GM03348 (cell line): Measurements from ENCODE around the gene CFAP299.
"Not testable (repeated sequence)": the region's sequence is repeated elsewhere in the genome, so short reads cannot be mapped to it uniquely, and the experiment has no call there.

Source experiments
- DNase-seq: peaks from one replicate; pipeline ENCODE4 v3.0.0; 2012; ENCODE audit warnings: low spot score

Gene CFAP299

DNA sequence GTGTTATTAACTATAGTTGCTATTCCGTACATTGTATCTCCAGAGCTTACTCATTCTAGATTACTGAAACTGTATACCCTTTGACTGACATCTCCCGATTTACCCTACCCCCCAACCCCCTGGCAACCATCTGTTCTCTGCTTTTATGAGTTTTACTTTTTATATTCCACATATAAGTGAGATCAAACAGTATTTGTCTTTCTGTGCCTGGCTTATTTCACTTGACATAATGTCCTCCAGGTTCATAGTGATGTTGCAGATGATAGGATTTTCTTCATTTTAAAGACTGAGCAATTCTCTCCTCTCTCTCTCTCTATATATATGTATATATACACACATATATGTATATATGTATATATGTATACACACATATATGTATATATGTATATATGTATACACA lies 54.6 kb downstream of the CFAP299 start:
- no peak for DNase-seq

DNA sequence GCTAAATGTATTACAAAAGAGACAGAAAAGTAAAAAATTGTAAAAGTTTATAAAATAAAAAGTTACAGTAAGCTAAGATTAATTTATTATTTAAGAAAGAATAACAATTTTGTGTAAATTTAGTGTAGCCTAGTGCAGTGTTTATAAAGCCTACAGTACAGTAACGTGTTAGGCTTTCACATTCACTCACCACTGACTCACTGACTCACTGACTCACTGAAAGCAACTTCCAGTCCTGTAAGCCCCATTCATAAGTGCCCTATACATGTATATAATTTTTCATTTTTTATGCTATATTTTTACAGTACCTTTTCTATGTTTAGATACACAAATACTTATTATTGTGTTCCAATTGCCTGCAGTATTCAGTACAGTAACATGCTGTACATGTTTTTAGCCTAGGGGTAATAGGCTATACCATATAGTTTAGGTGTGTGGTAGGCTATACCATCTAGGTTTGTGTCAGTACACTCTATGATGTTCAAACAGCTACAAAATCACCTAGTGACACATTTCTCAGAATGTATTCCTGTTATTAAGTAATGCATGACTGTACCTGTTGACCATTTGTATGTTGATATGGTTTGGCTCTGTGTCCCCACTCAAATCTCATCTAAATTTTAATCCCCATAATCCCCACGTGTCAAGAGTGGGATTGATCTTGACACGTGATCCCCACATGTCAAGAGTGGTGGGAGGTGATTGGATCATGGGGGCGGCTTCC lies 57.9 kb downstream of the CFAP299 start:
- DNase-seq: no peak

DNA sequence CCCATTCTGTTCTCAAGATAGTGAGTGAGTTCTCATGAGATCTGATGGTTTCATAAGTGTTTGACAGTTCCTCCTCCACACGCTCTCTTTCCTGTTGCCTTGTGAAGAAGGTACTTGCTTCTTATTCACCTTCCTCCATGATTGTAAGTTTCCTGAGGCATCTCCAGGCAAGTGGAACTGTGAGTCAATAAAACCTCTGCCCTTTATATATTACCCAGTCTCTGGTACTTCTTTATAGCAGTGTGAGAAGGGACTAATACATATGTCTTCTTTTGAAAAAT lies 58.4 kb downstream of the CFAP299 start:
- no peak for DNase-seq

DNA sequence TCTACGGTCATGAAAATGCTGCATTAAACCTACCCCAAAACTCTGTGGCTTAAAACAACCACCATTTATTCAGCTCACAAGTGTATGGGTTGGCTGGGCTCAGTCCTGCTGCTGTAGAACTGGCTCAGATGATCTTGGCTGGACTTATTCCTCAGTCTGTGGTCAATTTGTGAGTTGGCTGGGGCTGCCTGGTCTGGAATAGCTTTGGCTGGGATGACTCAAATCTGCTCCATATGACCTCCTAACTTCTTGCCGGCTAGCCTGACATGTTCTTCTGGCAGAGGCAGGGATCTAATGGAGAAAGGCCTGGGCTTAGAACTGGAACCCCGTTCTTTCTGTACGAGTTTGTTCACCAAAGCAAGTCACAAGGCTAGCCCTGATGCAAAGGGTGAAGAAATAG lies 71.7 kb downstream of the CFAP299 start:
- DNase-seq: peak; percentile 72

GRCh38 chr4:80409809-80410208 lies 74.3 kb downstream of the CFAP299 start:
- DNase-seq: no peak

DNA sequence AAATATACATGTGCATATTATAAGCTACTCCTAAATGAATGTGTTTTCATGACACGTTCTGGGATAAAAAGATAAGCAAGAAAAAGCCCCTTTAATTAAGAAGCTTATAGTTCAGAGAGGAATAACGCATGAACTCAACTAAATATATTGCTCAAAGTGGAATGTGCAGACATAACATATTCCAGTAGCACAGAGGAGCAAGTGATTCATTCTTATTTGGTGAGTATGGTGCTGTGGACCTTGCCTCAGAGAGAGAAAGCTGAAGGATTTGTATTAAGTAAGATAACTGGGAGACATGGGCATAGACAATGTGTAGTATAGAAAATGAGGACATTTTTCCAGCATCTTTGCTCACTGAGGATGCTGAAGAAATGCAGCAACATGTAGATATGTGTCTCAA lies 76.8 kb downstream of the CFAP299 start:
- no peak for DNase-seq

- no peak for DNase-seq
Observed at GRCh38 chr4:80413086-80413485, 77.6 kb downstream of the CFAP299 start.

DNA sequence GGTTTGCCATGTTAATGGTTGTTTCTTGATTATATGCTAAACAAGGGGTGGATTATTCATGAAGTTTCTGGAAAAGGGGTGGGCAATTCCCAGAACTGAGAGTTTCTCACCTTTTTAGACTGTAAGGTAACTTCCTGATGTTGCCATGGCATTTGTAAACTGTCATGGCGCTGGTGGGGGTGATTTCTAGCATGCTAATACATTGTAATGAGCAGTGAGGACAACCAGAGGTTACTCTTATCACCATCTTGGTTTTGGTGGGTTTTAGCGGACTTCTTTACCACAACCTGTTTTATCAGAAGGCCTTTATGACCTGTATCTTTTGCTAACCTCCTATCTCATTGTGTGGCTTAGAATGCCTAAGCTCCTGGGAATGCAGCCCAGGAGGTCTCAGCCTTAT lies 81.5 kb downstream of the CFAP299 start:
- no peak for DNase-seq

- no peak for DNase-seq
Observed at GRCh38 chr4:80419946-80420345, 84.4 kb downstream of the CFAP299 start.

- no peak for DNase-seq
Observed at GRCh38 chr4:80420638-80421037, 85.1 kb downstream of the CFAP299 start.

DNA sequence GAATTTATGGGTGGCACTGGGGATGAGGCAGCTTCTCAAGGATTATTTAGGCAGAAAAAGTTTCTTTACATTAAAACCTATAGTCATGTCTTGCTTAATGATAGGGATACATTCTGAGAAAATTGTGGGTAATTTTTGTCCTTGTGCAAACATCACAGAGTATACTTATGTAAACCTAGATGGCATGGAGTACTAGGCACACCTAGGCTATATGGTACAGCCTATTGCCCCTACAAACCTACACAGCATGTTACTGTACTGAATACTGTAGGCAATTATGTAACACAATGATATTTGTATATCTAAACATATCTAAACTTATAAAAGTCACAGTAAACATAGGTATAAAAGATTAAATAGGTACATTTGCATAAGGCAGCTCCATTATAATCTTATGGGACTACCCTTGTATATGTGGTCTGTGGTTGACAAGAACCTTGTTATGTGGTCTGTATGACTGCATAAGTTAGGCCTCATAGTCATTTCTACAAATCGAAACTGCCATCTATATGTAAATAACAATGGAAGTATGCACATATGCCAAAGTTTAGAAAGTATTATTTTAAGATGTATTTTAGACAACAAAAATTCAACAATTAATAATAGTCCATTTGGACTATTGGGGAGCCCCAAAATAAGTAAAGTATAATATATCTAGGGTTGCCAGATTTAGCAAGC lies 87.3 kb downstream of the CFAP299 start:
- no peak for DNase-seq

DNA sequence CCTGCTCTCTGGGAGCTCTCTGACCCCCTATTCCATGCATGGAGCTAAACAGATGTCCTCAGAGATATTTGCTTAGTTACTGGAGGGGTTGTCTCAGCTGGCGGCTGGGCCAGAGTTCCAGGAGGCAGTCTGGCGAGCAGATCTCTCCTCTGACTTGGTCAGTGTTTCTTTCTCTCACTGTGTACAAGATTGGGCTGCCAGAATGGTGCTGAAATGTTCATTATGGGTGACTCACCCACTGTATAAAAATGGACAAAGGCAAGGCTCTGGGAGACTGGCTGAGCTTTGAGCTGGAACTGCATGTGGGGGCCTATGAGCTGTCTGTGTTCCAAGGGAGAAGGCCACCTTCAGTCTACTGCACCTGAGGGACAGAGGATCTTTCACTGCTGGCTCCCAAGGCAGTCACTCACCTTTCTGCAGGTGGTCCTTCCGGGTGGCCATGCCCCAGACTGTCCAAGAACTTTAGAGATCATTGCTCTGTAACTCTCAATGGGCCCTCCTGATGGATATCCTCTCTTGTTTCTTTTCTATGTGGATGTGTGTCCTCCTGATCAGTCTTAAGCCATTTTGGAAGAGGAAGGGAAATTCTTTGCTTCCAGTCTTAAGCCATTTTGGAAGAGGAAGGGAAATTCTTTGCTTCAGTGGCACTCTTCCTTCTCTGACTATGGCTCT lies 88.2 kb downstream of the CFAP299 start:
- no peak for DNase-seq

DNA sequence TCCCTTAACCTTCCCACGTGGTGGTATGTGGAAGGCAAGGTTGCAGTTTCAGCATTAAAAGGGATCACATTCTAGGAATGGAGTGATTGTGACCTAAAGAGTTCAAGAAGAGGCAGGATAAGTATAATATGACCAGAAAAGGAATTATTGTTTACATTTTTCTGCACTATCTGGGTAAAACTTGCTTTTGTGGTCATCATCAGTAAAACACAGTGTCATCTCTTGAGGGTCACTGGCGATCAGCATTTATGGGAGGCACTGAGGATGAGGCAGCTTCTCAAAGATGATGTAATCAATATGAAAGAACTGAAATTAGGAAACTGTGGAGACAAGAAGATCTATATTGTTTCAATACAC lies 88.7 kb downstream of the CFAP299 start:
- no peak for DNase-seq

- DNase-seq: no peak
Observed at GRCh38 chr4:80425124-80426100, 89.9 kb downstream of the CFAP299 start.

- no peak for DNase-seq
Observed at GRCh38 chr4:80431203-80431965, 95.9 kb downstream of the CFAP299 start.

DNA sequence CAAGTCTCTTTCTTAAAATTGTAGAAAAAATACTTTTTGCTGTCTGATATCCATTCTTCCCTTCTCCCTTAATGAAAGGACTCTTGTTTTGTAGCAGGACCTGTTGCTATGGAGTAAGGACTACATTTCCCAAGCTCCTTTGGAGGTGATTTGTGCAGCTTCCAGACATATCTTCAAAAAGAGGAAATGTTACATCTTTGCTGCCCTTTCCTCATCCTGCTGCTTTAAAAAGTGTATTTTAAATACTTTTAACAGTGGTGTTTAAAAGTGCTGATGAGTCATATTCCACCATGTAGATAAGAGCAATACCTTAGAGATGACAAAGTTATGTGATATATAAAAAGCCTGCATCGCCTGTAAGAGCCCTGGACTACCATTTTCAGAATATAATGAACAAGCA lies 98.7 kb downstream of the CFAP299 start:
- DNase-seq: peak; percentile 6

GRCh38 chr4:80438016-80438415 lies 102.5 kb downstream of the CFAP299 start:
- no peak for DNase-seq

GRCh38 chr4:80439294-80440061 lies 103.9 kb downstream of the CFAP299 start:
- not testable (repeated sequence) for DNase-seq

DNA sequence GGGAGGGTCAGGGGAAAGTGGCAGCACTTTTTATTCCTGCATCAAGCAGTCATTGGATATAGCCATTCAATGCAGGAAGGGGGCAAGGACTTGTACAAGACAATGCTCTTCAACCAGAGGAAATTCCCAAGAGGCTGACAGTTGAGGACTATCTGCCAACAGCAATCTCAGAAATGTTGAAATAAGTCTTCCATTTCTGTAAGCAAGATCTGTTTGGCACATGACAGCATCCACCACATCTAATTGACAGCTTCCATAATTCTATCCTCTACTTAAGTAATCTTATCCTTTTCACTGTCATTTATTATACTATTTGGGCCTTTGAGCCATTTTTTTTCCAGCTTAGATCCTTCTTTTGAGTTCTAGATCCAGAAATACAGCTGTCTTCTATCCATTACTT lies 110.7 kb downstream of the CFAP299 start:
- DNase-seq: peak; percentile 4

- DNase-seq: peak; percentile 43
Observed at GRCh38 chr4:80446664-80447063, 111.1 kb downstream of the CFAP299 start.

GRCh38 chr4:80447493-80447892 lies 112.0 kb downstream of the CFAP299 start:
- no peak for DNase-seq
